HCT116 (cell line): ENCODE data around the gene HTRA3. TPM values are rescaled to one million over a fixed set of nuclear protein-coding genes. Genes with fewer than 3 reads are reported as not detected.

Experiments
- ATAC-seq: fragments of 200-7000 bp; cut with Tn5 transposase; 2 replicates; pipeline ENCODE4 v1.9.1; 2020; ENCODE audit warnings: mild to moderate bottlenecking, moderate library complexity
- BruUV-seq: library from RNA; stranded (reverse); fragments of 400-500 nt; replicated peaks from 2 replicates; lab custom pipeline; 2021; lab: Mats Ljungman, UMichigan
- CTCF ChIA-PET: fragments of 300-600 bp; sonication (Branson Sonifier 250); formaldehyde crosslinking; loops from one replicate; lab custom pipeline; 2021; ENCODE audit warnings: antibody characterized with exemption; lab: Charles Lee
- POLR2A ChIA-PET: fragments of 300-600, 350-600 bp; sonication (Branson Sonifier 250); formaldehyde crosslinking; loops from one replicate; lab custom pipeline; 2021; ENCODE audit warnings: antibody characterized with exemption; lab: Charles Lee
- RAD21 ChIA-PET, 2 experiments: fragments of 300-600 bp; sonication (Branson Sonifier 250); formaldehyde crosslinking; loops; one replicate each; lab custom pipeline; 2023; ENCODE audit warnings: low total read pairs in 2 of 2; ENCODE audit not compliant: uncharacterized antibody in 2 of 2, unreplicated experiment in 2 of 2, low non-redundant PET in 1 of 2; lab: Charles Lee
- DNase-seq: peaks from one replicate; pipeline ENCODE4 v3.0.0-alpha.2; 2010; ENCODE audit warnings: low read depth, low spot score
- H2AFZ ChIP-seq: fragments of 200-600 bp; shearing (Covaris generic), sonication (generic); 2 replicates; pipeline ENCODE4 v1.6.1; 2017; ENCODE audit warnings: low read depth, mixed run types, mixed read lengths, antibody characterized with exemption, low read length; ENCODE audit not compliant: poor library complexity, severe bottlenecking
- H3K27ac ChIP-seq: 2 replicates; pipeline ENCODE4 v1.5.1; 2012; ENCODE audit warnings: low read depth, low read length
- H3K27me3 ChIP-seq: fragments of 200-600 bp; sonication (generic); 2 replicates; pipeline ENCODE4 v1.6.1; 2016; ENCODE audit warnings: mixed run types, low read length, mixed read lengths; ENCODE audit not compliant: insufficient read depth
- H3K36me3 ChIP-seq, 2 experiments: fragments of 200-500 bp in 1 of 2; fragments of 200-600 bp in 1 of 2; sonication (Bioruptor generic) in 1 of 2; sonication (generic) in 1 of 2; 2 replicates each; pipeline versions ENCODE4 v1.5.1 to v1.6.1; 2014 to 2016; ENCODE audit warnings: low read length in 2 of 2, inconsistent platforms in 1 of 2, mixed read lengths in 1 of 2, mixed run types in 1 of 2; ENCODE audit not compliant: insufficient read depth in 2 of 2, control insufficient read depth in 1 of 2
- H3K4me1 ChIP-seq, 2 experiments: fragments of 200-600 bp in 1 of 2; sonication (generic) in 1 of 2; 2 replicates each; pipeline versions ENCODE4 v1.5.1 to v1.6.1; 2012 to 2017; ENCODE audit warnings: low read length in 2 of 2, inconsistent platforms in 1 of 2, mild to moderate bottlenecking in 1 of 2, mixed read lengths in 1 of 2, mixed run types in 1 of 2, moderate library complexity in 1 of 2; ENCODE audit not compliant: insufficient read depth in 2 of 2, control insufficient read depth in 1 of 2
- H3K4me2 ChIP-seq: fragments of 200-600 bp; sonication (generic); 2 replicates; pipeline ENCODE4 v1.6.1; 2017; ENCODE audit warnings: mixed run types, low read length, mixed read lengths
- H3K4me3 ChIP-seq, 2 experiments: fragments of 200-600 bp in 1 of 2; sonication (generic) in 1 of 2; replicated peaks in 1 of 2; 2 replicates each; pipeline ENCODE4 v1.5.1; 2011 to 2016; ENCODE audit warnings: low read length in 2 of 2, control low read depth in 1 of 2, low read depth in 1 of 2, mild to moderate bottlenecking in 1 of 2, mixed read lengths in 1 of 2, mixed run types in 1 of 2
- H3K79me2 ChIP-seq: fragments of 200-600 bp; sonication (generic); 2 replicates; pipeline ENCODE4 v1.6.1; 2017; ENCODE audit warnings: mild to moderate bottlenecking, mixed run types, low read length, moderate library complexity, mixed read lengths; ENCODE audit not compliant: insufficient read depth
- H3K9ac ChIP-seq: fragments of 200-600 bp; sonication (generic); 2 replicates; pipeline ENCODE4 v1.6.1; 2016; ENCODE audit warnings: low read length, mixed read lengths
- H3K9me2 ChIP-seq: fragments of 200-600 bp; sonication (generic), shearing (Covaris generic); 2 replicates; pipeline ENCODE4 v1.6.1; 2017; ENCODE audit warnings: mixed run types, mild to moderate bottlenecking, moderate library complexity; ENCODE audit not compliant: insufficient read depth
- H3K9me3 ChIP-seq, 2 experiments: fragments of 200-500 bp in 1 of 2; fragments of 200-600 bp in 1 of 2; sonication (Bioruptor generic) in 1 of 2; sonication (generic) in 1 of 2; 2 replicates each; pipeline ENCODE4 v1.6.1; 2014 to 2017; ENCODE audit warnings: low read length in 2 of 2, mixed read lengths in 2 of 2, inconsistent platforms in 1 of 2, low read depth in 1 of 2, mild to moderate bottlenecking in 1 of 2, mixed run types in 1 of 2, moderate library complexity in 1 of 2; ENCODE audit not compliant: control insufficient read depth in 1 of 2, insufficient read depth in 1 of 2
- H4K20me1 ChIP-seq: fragments of 200-600 bp; sonication (generic), shearing (Covaris generic); 2 replicates; pipeline ENCODE4 v1.6.1; 2017; ENCODE audit warnings: mixed run types, mild to moderate bottlenecking, moderate library complexity; ENCODE audit not compliant: insufficient read depth
- EGR1 ChIP-seq: IDR thresholded peaks from 2 replicates; pipeline ENCODE4 v1.6.1; 2012; ENCODE audit warnings: low read depth
- EZH2 ChIP-seq: fragments of 200-600 bp; sonication (generic); IDR thresholded peaks from 2 replicates; pipeline ENCODE4 v1.6.1; 2017; ENCODE audit warnings: antibody characterized with exemption, mixed run types
- EZH2phosphoT487 ChIP-seq: fragments of 200-600 bp; IDR thresholded peaks from 2 replicates; pipeline ENCODE4 v1.6.1; 2018; ENCODE audit warnings: antibody characterized with exemption, borderline replicate concordance
- FOSL1 ChIP-seq: IDR thresholded peaks from 2 replicates; pipeline ENCODE4 v1.6.1; 2012; ENCODE audit warnings: low read depth
- POLR2A ChIP-seq: IDR thresholded peaks from 2 replicates; pipeline ENCODE4 v1.7.0; 2011; ENCODE audit warnings: borderline replicate concordance; ENCODE audit not compliant: insufficient read depth, insufficient read length; ENCODE audit errors: extremely low read depth
- POLR2AphosphoS5 ChIP-seq: IDR thresholded peaks from 2 replicates; pipeline ENCODE4 v1.6.1; 2011; ENCODE audit warnings: mild to moderate bottlenecking, low read depth, low read length, moderate library complexity
- SIN3A ChIP-seq: IDR thresholded peaks from 2 replicates; pipeline ENCODE4 v1.6.1; 2012; ENCODE audit warnings: low read depth
- SRF ChIP-seq: IDR thresholded peaks from 2 replicates; pipeline ENCODE4 v1.6.1; 2012; ENCODE audit warnings: low read depth
- ZFX ChIP-seq: fragments of 450-650 bp; IDR thresholded peaks from 2 replicates; pipeline ENCODE4 v1.6.1; 2017
- intact Hi-C: fragments of 100-400 bp; cut with micrococcal nuclease; formaldehyde crosslinking; loops from 2 replicates; pipeline ENCODE4 v1.10.0; 2022
- total RNA-seq: library from RNA; stranded (reverse); gene quantifications from one replicate; pipeline ENCODE4 v1.2.1, GENCODE V29; 2021; ENCODE audit not compliant: unreplicated experiment
- TF ChIP-seq, protein P1 (sequence below), 3 experiments: fragments of 200-600 bp in 1 of 3; sonication (generic) in 1 of 3; IDR thresholded peaks in 2 of 3; conservative IDR thresholded peaks in 1 of 3; 2 replicates each; pipeline ENCODE4 v1.5.1; 2012 to 2017; ENCODE audit warnings: low read depth in 2 of 3, low read length in 2 of 3, antibody characterized with exemption in 1 of 3, borderline replicate concordance in 1 of 3, control low read depth in 1 of 3, mild to moderate bottlenecking in 1 of 3, mixed read lengths in 1 of 3, mixed run types in 1 of 3, moderate library complexity in 1 of 3; ENCODE audit not compliant: insufficient read depth in 1 of 3
- TF ChIP-seq, protein P2 (sequence below): IDR thresholded peaks from 2 replicates; pipeline ENCODE4 v1.6.1; 2012; ENCODE audit warnings: low read depth

The HTRA3 gene
- total RNA-seq, 1 experiment from 2014 or later, result not detected

DNA sequence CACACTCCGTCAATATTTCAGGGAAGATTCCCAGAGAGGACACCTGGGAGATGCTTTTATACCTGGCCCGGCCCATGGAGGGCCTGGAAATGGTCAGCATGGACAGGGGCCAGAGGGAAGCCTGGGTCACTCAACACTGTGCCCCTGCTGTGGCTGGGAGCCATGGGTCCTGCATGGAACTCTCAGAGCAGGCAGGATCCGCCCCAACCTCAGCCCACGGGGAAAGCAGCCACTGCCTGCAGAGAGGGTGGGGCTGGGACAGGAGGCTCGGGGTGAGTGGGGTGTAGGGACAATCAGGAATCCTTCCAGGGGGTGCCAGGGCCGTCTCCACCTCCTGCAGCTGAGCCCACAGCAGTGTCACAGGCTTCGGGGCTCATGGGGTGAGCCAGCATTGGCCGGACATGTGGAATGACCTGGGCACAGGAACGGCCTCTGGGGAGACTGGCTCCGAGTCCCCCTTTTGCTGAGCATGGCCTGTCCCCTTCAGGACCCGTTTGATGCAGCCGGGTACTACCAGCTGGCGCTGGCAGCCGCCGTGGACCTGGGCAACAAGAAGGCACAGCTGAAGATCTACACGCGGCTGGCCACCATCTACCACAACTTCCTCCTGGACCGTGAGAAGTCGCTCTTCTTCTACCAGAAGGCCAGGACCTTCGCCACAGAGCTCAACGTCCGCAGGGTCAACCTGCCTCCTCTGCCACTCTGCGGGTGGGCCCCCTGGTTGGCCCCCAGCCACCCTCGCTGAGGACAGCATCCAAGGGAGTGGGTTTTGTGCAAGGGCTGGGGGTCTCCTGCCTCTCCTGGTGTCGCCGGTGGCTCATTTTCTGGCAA is 29.1 kb upstream of the HTRA3 start:
- H3K79me2 ChIP-seq, result no peaks in the 10 kb centered on the region
- H3K36me3 ChIP-seq, result no peaks in the 10 kb centered on the region
- POLR2A ChIA-PET, result no interaction called here
- intact Hi-C loops, result loop anchor here (10.0 kb wide), 1 partner anchor 354 kb away; the partner anchor contains the start of gene CPZ
- no peak overlapping the region for H3K4me2 ChIP-seq
- no peaks in the 10 kb centered on the region for H3K27me3 ChIP-seq
- H2AFZ ChIP-seq, result no peak overlapping the region
- ATAC-seq (no peak), DNase-seq (no peak)
- H3K9me2 ChIP-seq, result no peaks in the 10 kb centered on the region
- H3K9me3 ChIP-seq, result no peaks in the 10 kb centered on the region
- no peak overlapping the region for H3K27ac ChIP-seq
- CTCF ChIA-PET, result interaction anchor here (0.8 to 1.2 kb wide), 3 partner anchors 64 to 170 kb away, joined by 4 to 8 read pairs (median 4); no protein-coding TSS in a partner anchor
- H3K9ac ChIP-seq, result no peak overlapping the region
- H4K20me1 ChIP-seq, result no peaks in the 10 kb centered on the region
- RAD21 ChIA-PET, result no interaction called here
- no TSS peak for BruUV-seq
- H3K4me1 ChIP-seq, result peaks cover 6 to 10% of the 10 kb centered on the region in 2 experiments; a peak in 3 of 4 replicates
- TF ChIP-seq EZH2 (no peak), POLR2A (no peak), EGR1 (no peak), EZH2phosphoT487 (no peak), SRF (no peak), POLR2AphosphoS5 (no peak), ZFX (no peak), SIN3A (no peak), FOSL1 (no peak)
- TF ChIP-seq, protein P1, sequence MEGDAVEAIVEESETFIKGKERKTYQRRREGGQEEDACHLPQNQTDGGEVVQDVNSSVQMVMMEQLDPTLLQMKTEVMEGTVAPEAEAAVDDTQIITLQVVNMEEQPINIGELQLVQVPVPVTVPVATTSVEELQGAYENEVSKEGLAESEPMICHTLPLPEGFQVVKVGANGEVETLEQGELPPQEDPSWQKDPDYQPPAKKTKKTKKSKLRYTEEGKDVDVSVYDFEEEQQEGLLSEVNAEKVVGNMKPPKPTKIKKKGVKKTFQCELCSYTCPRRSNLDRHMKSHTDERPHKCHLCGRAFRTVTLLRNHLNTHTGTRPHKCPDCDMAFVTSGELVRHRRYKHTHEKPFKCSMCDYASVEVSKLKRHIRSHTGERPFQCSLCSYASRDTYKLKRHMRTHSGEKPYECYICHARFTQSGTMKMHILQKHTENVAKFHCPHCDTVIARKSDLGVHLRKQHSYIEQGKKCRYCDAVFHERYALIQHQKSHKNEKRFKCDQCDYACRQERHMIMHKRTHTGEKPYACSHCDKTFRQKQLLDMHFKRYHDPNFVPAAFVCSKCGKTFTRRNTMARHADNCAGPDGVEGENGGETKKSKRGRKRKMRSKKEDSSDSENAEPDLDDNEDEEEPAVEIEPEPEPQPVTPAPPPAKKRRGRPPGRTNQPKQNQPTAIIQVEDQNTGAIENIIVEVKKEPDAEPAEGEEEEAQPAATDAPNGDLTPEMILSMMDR (IDR thresholded peaks at IDR 0.05 in 2 of 3, conservative IDR thresholded peaks at IDR 0.05 in 1 of 3; ENCODE audit: borderline replicate concordance in 1 of 3, insufficient read depth in 1 of 3, low read depth in 2 of 3, low read length in 2 of 3), result no peak
- TF ChIP-seq, protein P2, sequence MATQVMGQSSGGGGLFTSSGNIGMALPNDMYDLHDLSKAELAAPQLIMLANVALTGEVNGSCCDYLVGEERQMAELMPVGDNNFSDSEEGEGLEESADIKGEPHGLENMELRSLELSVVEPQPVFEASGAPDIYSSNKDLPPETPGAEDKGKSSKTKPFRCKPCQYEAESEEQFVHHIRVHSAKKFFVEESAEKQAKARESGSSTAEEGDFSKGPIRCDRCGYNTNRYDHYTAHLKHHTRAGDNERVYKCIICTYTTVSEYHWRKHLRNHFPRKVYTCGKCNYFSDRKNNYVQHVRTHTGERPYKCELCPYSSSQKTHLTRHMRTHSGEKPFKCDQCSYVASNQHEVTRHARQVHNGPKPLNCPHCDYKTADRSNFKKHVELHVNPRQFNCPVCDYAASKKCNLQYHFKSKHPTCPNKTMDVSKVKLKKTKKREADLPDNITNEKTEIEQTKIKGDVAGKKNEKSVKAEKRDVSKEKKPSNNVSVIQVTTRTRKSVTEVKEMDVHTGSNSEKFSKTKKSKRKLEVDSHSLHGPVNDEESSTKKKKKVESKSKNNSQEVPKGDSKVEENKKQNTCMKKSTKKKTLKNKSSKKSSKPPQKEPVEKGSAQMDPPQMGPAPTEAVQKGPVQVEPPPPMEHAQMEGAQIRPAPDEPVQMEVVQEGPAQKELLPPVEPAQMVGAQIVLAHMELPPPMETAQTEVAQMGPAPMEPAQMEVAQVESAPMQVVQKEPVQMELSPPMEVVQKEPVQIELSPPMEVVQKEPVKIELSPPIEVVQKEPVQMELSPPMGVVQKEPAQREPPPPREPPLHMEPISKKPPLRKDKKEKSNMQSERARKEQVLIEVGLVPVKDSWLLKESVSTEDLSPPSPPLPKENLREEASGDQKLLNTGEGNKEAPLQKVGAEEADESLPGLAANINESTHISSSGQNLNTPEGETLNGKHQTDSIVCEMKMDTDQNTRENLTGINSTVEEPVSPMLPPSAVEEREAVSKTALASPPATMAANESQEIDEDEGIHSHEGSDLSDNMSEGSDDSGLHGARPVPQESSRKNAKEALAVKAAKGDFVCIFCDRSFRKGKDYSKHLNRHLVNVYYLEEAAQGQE, result no peak
- TF ChIP-seq, all 23 proteins: peak for 0
- H3K4me3 ChIP-seq, result no peak overlapping the region
